ENCODE data around the gene NPTN. TPM values are rescaled to one million over a fixed set of nuclear protein-coding genes. Genes with fewer than 3 reads are reported as not detected.
"Not testable (repeated sequence)": the region's sequence is repeated elsewhere in the genome, so short reads cannot be mapped to it uniquely, and the experiment has no call there.

NPTN gene
- polyA plus RNA-seq, 1 donor from 2014 or later, result 27.1 TPM

DNA sequence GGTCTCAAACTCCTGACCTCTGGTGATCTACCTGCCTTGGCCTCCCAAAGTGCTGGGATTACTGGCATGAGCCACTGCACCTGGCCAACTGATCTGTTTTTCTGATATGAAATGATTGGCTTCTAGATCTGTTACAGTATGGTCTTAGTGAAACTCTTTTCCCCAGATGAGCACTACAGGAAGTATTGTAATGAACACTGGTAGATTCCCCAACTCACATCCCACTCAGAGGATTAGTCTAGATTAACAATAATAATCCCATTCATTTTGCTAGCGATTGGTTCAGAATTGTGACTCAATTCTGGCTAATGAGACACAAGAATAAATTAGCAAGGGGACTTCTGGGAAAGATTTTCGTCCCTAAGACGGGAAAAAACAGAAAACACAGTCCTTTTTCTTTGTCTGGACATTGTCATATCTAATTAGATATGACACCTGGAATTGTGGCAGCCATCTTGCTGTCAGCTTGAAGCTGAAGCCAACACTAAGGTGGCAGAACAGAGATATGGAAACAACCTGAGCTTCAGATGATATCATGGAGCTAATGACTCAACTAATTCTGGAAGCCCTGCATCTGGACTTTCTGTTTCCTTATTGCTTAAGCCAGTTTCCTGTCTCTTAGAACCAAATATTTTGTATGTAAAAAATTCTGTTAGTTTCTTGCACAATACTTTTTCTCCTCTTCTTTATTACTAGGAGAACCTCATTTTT lies 17.4 kb upstream of the NPTN start:
- no peak overlapping the region for H3K4me3 Mint-ChIP-seq
- peaks cover 8% of the 10 kb centered on the region for H3K27me3 Mint-ChIP-seq
- H3K36me3 Mint-ChIP-seq, result peaks cover 4% of the 10 kb centered on the region
- peaks cover 0 to 1% (median 0%) of the 10 kb centered on the region in 3 donors for H3K4me1 Mint-ChIP-seq
- no peak overlapping the region for H3K27ac Mint-ChIP-seq
- H3K9me3 Mint-ChIP-seq, result peaks cover 2 to 7% (median 6%) of the 10 kb centered on the region in 3 donors

GRCh38 chr15:73648014-73648295 lies 14.8 kb upstream of the NPTN start:
- Mint-ChIP-seq H3K27ac (no peak overlapping the region), H3K27me3 (peaks cover 10% of the 10 kb centered on the region), H3K4me3 (no peak overlapping the region), H3K36me3 (peaks cover 4% of the 10 kb centered on the region), H3K4me1 (peaks cover 0 to 1% (median 0%) of the 10 kb centered on the region in 3 donors), H3K9me3 (peaks cover 1 to 7% (median 4%) of the 10 kb centered on the region in 3 donors)

DNA sequence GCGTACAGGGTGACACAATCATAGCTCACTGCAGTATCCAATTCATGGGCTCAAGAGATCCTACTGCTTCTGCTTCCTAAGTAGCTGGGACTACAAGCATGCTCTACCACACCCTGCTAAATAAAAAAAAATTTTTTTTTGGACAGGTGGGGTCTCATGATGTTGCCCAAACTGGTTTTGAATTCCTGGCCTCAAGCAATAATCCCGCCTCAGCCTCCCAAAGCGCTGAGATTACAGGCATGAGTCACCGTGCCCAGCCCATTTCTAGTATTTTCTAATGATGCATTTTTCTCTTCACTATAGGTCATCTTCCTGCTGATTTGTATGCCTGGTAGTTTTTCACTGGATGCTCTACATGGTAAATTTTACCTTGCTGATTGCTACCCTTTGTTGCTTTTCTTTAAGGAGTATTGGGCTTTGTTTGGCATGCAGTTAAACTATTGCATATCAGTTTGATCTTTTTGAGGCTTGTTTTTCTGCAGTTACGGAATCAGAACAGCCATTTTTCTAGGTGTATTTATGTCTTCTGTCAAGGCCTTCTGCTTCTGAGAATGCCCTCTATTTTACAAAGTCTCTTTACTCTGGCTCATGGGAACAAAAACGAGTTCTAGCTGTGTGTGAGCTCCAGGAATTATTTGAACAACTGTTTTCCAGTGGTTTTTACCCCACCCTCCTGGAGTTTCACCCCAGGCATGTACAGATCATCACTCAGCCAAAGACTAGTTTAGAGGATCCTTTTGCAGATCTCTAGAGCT lies 14.2 kb upstream of the NPTN start:
- H3K9me3 Mint-ChIP-seq, result peaks cover 0 to 7% (median 3%) of the 10 kb centered on the region in 3 donors
- peaks cover 11% of the 10 kb centered on the region for H3K27me3 Mint-ChIP-seq
- H3K36me3 Mint-ChIP-seq, result peaks cover 4% of the 10 kb centered on the region
- H3K4me3 Mint-ChIP-seq, result no peak overlapping the region
- H3K27ac Mint-ChIP-seq, result no peak overlapping the region
- peaks cover 0 to 1% (median 0%) of the 10 kb centered on the region in 3 donors for H3K4me1 Mint-ChIP-seq

GRCh38 chr15:73639464-73639863 lies 6.3 kb upstream of the NPTN start:
- not testable (repeated sequence) for H3K4me3 Mint-ChIP-seq, H3K27ac Mint-ChIP-seq, H3K4me1 Mint-ChIP-seq, H3K36me3 Mint-ChIP-seq
- Mint-ChIP-seq H3K27me3 (peaks cover 16% of the 10 kb centered on the region), H3K9me3 (peaks cover 4 to 13% (median 12%) of the 10 kb centered on the region in 3 donors)

GRCh38 chr15:73637527-73637926 lies 4.3 kb upstream of the NPTN start:
- Mint-ChIP-seq H3K9me3 (peaks cover 4 to 13% (median 12%) of the 10 kb centered on the region in 3 donors), H3K4me1 (peaks cover 6 to 10% (median 10%) of the 10 kb centered on the region in 3 donors), H3K4me3 (peak overlapping the region in 2 of 4 donors; percentile 21 to 62), H3K27me3 (peaks cover 14% of the 10 kb centered on the region), H3K27ac (no peak overlapping the region), H3K36me3 (peaks cover 2% of the 10 kb centered on the region)

GRCh38 chr15:73633991-73634495 lies 854 bp upstream of the NPTN start:
- H3K4me1 Mint-ChIP-seq, result peaks cover 37 to 41% (median 41%) of the 10 kb centered on the region in 3 donors
- peaks cover 7% of the 10 kb centered on the region for H3K27me3 Mint-ChIP-seq
- H3K9me3 Mint-ChIP-seq, result peaks cover 1 to 6% (median 2%) of the 10 kb centered on the region in 3 donors
- no peaks in the 10 kb centered on the region for H3K36me3 Mint-ChIP-seq
- peak overlapping the region; percentile 1 to 91 (median 26) for H3K27ac Mint-ChIP-seq
- peak overlapping the region; percentile 70 to 97 (median 88) for H3K4me3 Mint-ChIP-seq

DNA sequence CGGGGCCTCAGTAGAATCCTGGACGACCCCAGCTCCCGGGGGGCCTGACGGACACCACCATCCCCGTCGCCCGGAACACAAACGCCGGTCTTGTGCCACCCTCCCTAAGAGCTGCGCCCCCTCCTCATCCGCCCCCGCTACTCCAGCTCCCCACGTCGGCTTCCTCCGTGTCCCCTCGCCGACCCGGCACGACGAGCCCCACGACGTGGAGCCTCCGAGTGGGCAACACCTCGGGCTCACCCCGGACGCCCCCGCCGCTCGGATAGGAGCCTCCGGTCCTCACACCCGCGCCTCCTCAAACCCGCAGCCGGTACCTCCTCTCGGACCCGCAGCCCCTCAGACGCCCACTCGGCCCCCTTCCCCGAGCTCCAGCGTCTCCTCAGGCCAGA lies 525 bp downstream of the NPTN start:
- H3K27me3 Mint-ChIP-seq, result peaks cover 3% of the 10 kb centered on the region
- H3K4me1 Mint-ChIP-seq, result peaks cover 38 to 47% (median 45%) of the 10 kb centered on the region in 3 donors
- H3K4me3 Mint-ChIP-seq, result peak overlapping the region; percentile 82 to 97 (median 90)
- peaks cover 1 to 6% (median 2%) of the 10 kb centered on the region in 3 donors for H3K9me3 Mint-ChIP-seq
- peak overlapping the region in 2 of 3 donors; percentile 7 to 24 for H3K27ac Mint-ChIP-seq
- no peaks in the 10 kb centered on the region for H3K36me3 Mint-ChIP-seq

DNA sequence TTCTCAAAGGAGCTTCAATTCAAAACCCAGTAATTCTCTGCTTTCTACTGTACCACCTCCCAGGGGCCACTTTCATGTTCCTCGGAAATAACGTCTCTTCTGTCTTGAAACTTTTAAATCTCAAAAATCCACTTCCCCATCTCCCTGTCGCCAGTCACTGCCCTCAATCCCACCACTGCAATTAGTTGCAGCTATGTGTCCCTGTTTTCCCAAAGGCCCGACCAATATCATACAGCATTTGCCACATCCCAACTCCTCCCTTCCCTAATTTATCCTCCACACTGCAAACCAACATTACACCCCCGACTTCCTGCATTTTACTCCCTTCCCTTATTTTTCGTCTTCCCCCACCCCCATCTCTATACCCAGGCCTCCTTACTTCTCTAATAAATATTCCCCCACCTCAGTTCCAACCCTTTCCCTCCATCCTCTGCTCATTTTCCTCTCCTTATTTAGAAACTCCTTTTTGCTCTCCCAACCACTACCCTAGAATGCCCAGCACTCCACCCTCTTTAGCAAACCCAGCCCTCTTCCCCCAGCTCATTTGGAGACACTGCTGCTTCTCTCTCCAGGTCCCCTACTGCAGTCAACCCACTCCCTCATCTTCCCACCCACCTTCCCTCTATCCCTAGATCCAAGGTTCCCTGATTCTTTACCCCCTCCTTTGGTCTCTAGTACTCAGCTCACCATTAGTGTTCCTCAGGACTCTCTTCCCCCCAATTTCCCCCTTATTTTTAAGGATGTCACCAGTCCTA lies 1.1 kb downstream of the NPTN start:
- peak overlapping the region in 2 of 3 donors; percentile 7 to 24 for H3K27ac Mint-ChIP-seq
- no peaks in the 10 kb centered on the region for H3K36me3 Mint-ChIP-seq
- H3K27me3 Mint-ChIP-seq, result peaks cover 2% of the 10 kb centered on the region
- H3K4me1 Mint-ChIP-seq, result peaks cover 36 to 46% (median 45%) of the 10 kb centered on the region in 3 donors
- peak overlapping the region; percentile 82 to 97 (median 90) for H3K4me3 Mint-ChIP-seq
- H3K9me3 Mint-ChIP-seq, result peaks cover 1 to 6% (median 2%) of the 10 kb centered on the region in 3 donors

DNA sequence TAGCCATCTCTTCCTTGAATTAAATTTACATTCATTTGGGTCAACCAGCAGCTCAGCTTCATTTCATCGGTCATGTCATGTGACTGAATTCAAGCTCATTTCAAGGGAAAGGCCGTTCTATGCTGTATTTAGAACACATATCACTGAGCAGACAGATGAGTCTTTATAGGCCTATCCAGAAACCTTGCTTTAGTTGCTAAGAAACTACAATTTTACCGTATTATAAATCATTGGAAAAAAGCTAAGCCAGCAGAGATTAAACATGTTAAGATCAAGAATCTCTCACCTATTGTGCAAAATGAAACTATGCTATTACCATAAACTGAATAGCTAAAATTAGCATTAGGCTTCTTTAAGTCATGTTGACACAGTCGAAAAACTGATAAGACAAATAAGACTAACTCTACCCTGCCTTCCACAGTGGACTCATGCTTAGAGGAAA lies 2.2 kb downstream of the NPTN start:
- Mint-ChIP-seq H3K4me1 (peaks cover 39 to 47% (median 44%) of the 10 kb centered on the region in 3 donors), H3K9me3 (peaks cover 0 to 6% (median 1%) of the 10 kb centered on the region in 3 donors), H3K36me3 (no peaks in the 10 kb centered on the region), H3K4me3 (peak overlapping the region; percentile 21 to 86 (median 48)), H3K27me3 (peaks cover 2% of the 10 kb centered on the region), H3K27ac (peak overlapping the region in 2 of 3 donors; percentile 20 to 24)

DNA sequence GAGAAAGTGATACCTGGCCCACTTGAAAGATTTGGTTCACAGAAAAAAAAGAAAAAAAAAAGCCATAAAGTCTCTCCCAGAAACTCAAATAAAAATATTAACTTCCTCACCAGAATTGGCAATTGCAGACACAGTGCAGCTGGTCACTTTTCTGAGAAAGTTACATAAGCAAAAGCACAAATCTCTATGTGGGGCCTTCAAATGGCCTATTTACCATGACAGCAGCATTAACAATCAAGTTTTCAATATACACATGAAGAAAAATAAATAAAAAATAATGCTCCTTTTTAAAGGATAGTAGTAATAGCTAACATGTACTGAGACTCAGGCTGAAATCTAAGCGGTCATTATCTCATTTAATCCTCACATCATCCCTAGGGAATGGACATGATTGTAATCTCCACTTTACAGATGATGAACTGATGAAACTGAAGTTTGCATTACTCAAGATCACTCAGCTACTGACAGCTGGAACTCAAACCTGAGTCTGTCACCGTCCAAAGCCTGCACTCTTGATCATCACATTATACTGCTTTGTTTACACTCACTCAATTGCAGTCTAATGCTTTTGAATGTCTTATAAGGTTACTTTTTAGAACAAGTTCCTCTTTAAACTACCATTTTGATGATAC lies 3.3 kb downstream of the NPTN start:
- Mint-ChIP-seq H3K36me3 (no peaks in the 10 kb centered on the region), H3K27me3 (peaks cover 2% of the 10 kb centered on the region), H3K4me3 (peak overlapping the region in 1 of 4 donors; percentile 86), H3K4me1 (peaks cover 40 to 48% (median 43%) of the 10 kb centered on the region in 3 donors), H3K27ac (no peak overlapping the region), H3K9me3 (no peaks in the 10 kb centered on the region)

- no peak overlapping the region for H3K27ac Mint-ChIP-seq
- no peaks in the 10 kb centered on the region for H3K9me3 Mint-ChIP-seq
- peaks cover 2% of the 10 kb centered on the region for H3K27me3 Mint-ChIP-seq
- peak overlapping the region in 1 of 4 donors; percentile 39 for H3K4me3 Mint-ChIP-seq
- H3K4me1 Mint-ChIP-seq, result peaks cover 45 to 51% (median 47%) of the 10 kb centered on the region in 3 donors
- H3K36me3 Mint-ChIP-seq, result no peaks in the 10 kb centered on the region
These were observed 4.0 kb downstream of the NPTN start for GRCh38 chr15:73628976-73629797.

DNA sequence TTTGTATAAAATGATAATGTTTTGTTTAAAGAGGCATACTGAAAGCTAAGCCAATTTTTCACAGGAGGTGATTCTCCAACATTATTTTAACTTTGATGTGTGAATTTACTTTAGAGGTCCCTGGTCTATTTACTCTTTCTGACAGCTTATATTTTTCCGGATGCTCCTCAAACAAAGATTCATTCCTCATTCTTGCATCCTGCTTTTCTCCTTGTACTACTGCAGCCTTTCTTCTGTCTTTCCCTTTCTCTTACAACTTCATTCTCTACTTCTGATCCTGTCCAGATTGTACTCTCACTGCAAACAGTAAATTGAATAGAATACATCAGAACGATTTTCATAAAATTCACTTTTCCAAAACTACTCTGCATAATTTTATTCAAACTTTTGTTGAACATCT lies 5.1 kb downstream of the NPTN start:
- Mint-ChIP-seq H3K36me3 (no peaks in the 10 kb centered on the region), H3K27ac (no peak overlapping the region), H3K27me3 (no peaks in the 10 kb centered on the region), H3K4me1 (peaks cover 44 to 50% (median 50%) of the 10 kb centered on the region in 3 donors), H3K9me3 (no peaks in the 10 kb centered on the region), H3K4me3 (no peak overlapping the region)

DNA sequence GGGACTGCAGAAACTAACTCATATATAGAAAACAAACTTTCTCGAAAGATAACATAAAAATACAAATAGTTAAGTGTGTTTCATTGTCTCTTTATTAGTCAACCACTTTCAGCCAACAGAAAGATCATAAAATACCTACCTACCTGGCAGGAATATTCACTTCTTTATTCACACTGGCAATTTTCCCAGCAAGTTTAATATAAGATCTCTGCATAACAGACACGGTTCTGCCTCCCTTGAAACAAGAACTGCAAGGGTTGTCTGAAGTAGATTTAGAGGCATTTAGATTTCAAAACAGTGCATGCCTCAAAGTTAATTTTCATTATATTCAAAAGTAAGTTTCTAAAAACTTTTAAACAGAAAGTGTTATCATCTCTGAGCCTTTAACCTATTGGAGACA lies 7.1 kb downstream of the NPTN start:
- Mint-ChIP-seq H3K27ac (no peak overlapping the region), H3K36me3 (peaks cover 1% of the 10 kb centered on the region), H3K9me3 (no peaks in the 10 kb centered on the region), H3K4me3 (no peak overlapping the region), H3K27me3 (no peaks in the 10 kb centered on the region), H3K4me1 (peaks cover 32 to 52% (median 42%) of the 10 kb centered on the region in 3 donors)

GRCh38 chr15:73624530-73624929 lies 8.7 kb downstream of the NPTN start:
- H3K4me3 Mint-ChIP-seq, result no peak overlapping the region
- no peaks in the 10 kb centered on the region for H3K27me3 Mint-ChIP-seq
- H3K36me3 Mint-ChIP-seq, result peaks cover 1% of the 10 kb centered on the region
- H3K4me1 Mint-ChIP-seq, result peaks cover 19 to 46% (median 40%) of the 10 kb centered on the region in 3 donors
- H3K27ac Mint-ChIP-seq, result no peak overlapping the region
- no peaks in the 10 kb centered on the region for H3K9me3 Mint-ChIP-seq
